GM21528 (cell line): ENCODE measurements around the gene GNG12.

Experiments used
- ATAC-seq: cut with Tn5 transposase; IDR thresholded peaks from one replicate; pipeline ENCODE4 v1.9.1; 2021; ENCODE audit warnings: mild to moderate bottlenecking, moderate library complexity; ENCODE audit not compliant: unreplicated experiment, low FRiP score

GNG12 gene

GRCh38 chr1:67788238-67788790, 45.0 kb downstream of the GNG12 start:
- no peak for ATAC-seq

DNA sequence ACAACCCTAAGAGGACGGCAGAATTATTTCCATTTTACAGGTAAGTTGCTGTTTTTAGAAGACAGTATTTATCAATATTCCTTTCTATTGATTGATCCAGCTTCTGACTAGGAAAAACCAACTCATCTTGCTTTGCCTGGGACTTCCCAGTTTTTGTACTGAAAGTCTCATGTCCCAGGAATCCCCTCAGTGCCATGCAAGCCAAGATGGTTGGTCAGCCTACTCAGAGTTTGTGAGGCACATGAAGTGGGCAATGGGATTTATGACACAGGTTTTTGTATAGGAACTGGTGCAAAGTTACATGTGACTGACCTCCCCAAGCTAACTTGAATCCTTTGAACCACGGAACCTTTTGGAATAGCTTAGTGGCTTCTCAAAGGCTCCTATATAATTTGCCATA, 45.5 kb downstream of the GNG12 start:
- no peak for ATAC-seq

DNA sequence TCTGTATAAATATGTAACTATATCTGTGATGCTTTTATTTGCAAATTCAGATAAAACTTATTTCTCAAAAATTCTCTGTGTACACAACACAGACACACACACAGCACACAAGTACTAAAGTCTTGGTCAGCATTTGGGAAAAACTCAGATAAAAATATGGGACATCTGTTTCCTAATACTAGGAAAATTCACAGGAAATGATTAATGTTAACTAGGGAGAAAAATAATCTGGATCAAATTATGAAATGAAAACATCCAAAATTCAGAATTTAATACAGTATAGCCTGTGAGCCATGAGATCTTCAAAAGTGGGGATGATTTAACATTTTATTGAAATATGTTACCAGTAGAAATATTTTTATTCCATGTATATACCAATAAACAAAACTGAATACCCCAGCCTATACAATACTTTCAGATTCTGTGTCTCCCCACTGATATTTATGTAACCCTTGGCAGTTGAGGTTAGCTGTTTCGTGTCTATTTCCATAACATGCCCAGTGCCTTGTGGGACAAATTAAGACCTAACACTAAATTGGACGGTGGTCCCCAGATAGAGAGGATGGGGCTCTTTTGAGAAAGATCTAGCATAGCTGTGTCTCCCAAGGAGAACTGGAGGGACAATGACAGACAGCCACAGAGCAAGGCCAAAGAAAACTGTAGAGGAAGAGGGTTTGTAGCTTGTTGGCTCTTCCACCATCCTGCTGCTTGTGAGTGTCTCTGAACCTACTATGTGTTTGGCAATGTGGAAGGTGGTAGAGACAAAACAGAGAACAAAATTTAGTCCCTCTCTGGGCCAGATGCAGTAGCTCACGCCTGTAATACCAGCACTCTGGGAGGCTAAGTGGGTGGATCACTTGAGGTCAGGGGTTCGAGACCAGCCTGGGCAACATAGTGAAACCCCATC, 47.2 kb downstream of the GNG12 start:
- ATAC-seq: no peak

DNA sequence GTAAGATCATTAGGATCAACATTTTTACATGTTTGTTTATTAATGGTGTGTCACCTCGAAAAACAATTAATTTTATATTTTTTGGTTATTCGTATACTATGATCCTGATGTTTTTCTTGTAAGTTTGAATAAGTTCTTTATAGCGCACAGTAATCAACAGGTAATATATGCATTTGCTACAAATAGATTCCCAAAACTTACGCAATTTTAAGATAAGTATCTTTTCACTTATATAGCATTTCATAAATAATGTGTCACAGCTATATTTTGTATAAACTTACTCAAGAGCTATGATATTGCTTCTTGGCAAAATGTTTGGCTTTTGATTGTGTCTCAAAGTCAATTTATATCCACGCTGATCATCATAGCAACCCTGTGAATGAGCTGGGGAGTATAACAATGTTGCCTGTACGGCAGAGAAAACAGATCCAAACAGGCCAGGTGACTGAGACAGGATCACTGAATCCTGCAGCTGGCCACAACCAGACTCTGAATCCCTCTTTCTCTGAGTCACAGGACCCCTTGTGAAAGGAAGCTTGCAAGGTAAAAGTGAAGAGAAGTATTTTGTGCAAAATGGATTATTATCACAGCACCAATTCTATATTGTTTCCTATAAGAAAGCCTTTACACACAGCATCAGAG, 48.6 kb downstream of the GNG12 start:
- no peak for ATAC-seq

- no peak for ATAC-seq
Measured at GRCh38 chr1:67780637-67781036, 52.6 kb downstream of the GNG12 start.

DNA sequence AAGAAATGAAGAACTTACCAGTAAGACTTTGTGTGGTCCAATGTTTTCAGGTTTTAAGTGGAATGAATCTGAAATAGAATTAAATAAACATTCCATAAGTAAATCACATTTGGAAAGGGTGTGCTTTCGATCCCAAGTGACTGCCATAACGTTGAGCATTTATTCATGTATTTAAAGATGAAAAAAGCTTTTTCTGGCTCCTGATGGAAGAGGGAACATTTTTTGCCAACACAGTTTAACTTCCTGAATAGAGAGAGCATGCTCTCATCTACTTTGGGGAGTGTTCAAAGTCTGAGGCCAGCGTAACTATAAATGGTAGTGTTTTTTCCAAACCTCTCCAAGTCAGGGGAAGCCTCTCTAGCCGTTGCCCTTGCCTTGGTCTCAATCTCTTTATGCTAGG, 55.8 kb downstream of the GNG12 start:
- ATAC-seq: no peak

- ATAC-seq: no peak
Measured at GRCh38 chr1:67777016-67777415, 56.3 kb downstream of the GNG12 start.

- no peak for ATAC-seq
Measured at GRCh38 chr1:67773462-67773861, 59.8 kb downstream of the GNG12 start.

GRCh38 chr1:67771749-67772148, 61.5 kb downstream of the GNG12 start:
- ATAC-seq: no peak

GRCh38 chr1:67771152-67771551, 62.1 kb downstream of the GNG12 start:
- ATAC-seq: no peak

GRCh38 chr1:67769633-67770256, 63.5 kb downstream of the GNG12 start:
- ATAC-seq: no peak

- no peak for ATAC-seq
Measured at GRCh38 chr1:67768480-67768879, 64.8 kb downstream of the GNG12 start.

GRCh38 chr1:67767103-67767782, 66.0 kb downstream of the GNG12 start:
- ATAC-seq: no peak

DNA sequence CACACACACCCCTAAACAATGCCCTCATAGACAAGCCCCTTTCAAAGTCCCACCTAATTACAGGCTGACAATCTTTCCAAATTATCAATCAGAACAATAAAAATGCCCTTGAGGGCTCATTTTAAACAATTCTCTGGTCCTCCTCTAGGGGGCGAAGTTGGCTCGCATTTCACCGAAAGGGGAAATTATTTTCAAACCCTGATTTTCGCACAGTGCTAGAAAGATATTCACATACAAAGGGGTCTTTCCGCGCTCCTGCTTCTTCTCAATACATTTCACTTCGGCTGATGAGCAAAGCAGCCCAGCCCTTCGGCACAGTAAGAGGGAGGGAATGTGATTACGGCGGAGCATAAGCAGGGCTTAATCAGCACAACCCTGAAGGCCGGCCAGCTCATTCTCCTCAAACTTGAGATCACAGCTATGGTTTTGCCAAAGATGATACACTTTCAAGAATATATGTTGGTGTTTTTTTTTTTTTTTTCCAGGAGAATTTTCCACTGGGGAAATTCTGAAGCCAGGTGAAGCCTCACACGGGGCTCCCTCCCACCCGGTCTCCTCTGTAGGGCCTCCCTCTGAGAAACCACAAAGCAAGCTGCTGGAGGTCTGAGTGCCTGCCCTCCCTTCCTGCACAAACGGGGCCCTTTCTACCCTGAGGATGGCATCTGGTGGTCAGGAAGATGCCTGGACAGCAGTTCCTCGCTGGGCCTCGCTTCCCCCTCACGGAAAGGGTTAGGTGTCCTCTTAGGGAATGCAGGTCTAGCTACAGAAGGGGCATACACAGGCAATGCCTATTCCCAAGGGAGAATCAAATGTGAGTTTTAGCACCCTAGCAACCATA, 66.9 kb downstream of the GNG12 start:
- ATAC-seq: no peak

GRCh38 chr1:67764633-67765032, 68.6 kb downstream of the GNG12 start:
- ATAC-seq: no peak

DNA sequence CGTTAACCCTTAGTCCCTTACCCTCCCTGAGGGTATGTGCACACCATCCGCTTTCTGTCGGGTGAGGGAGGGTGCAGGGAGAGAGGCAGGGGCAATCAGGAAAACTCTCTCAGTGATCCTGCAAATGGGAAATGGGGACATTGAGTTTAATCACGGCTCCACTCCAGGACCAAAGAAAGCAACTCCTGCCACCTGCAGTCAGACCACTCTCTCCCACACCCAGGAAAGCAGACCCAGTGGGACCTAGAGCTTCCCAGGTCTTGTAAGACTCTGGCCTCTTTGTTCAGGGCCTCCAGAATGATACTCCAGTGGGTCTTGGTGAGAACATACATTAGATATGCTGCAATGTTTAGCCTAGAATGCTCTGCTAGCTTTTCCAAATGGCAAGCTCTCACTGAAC, 71.5 kb downstream of the GNG12 start:
- no peak for ATAC-seq

GRCh38 chr1:67761091-67761490, 72.2 kb downstream of the GNG12 start:
- ATAC-seq: no peak

DNA sequence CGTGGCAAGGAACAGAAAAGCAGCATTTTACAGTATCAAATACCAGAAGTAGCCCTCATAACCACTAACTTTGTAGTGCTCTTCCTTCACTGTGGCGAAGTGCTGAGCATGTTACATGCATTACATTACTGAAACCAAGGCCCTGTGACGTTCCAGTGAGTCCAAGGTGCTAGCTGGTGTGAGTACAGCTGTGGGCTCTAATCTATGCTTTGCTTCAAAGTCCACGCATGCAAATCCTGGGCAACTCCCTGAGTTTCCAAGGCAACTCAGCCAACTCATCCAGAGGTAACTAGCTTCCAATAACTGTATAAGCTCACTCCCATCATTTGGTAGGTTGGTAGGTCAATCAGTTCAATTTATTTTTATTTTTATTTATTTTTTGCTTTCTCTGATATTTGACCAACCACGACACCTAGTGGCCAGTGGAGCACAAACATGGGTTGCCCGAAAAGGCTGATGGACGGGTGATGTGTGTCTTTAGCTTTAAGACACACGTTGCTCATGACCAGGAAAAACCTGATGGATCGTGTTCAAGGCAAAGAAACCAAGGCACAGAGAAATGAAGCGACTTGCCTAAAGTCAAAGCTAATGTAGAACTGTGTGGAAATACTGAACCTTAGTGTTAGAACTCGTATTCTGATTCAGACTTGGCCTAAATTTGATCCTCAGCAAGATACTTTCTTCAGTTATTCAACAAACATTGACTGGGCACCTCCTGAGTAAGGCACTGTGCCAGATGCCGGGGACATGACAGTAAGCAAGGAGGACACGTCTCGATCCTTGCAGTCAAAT, 73.0 kb downstream of the GNG12 start:
- peak; percentile 100 for ATAC-seq

- ATAC-seq: peak; percentile 12
Measured at GRCh38 chr1:67759692-67760029, 73.6 kb downstream of the GNG12 start.
